ENCODE data around the gene GRXCR2. TPM values are rescaled to one million over a fixed set of nuclear protein-coding genes. Genes with fewer than 3 reads are reported as not detected.

Gene GRXCR2
- polyA plus RNA-seq, 1 donor from 2014 or later = not detected

DNA sequence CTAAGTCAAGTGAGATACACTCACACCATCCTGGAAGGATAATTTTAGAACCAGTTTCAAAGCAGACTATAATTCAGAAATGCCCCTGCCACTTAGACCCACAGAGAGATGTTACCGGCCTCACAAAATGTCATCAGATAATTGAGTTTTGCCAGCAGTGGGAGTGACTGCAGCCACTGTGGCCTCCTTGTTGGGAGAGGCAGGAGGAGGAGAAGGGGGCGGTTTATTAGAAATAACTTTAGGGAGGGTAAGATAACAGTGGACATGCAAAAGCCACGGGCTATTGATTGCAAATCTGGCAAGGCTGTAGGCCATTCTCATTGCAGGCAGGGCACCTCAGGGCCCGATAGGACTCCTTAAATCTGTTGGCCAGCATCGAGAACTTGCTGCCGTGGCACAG is 13.4 kb downstream of the GRXCR2 start:
- no peak overlapping the region for H2AFZ ChIP-seq (ENCODE audit: low read depth, low read length)
- H3K36me3 ChIP-seq (ENCODE audit: insufficient read depth, low read length) = no peaks in the 10 kb centered on the region
- TF ChIP-seq EZH2 (IDR thresholded peaks at IDR 0.05; ENCODE audit: borderline replicate concordance, insufficient read depth, low read length, poor library complexity, severe bottlenecking) (no peak), SMC3 (conservative IDR thresholded peaks at IDR 0.05; ENCODE audit: poor library complexity) (no peak), TAF1 (IDR thresholded peaks at IDR 0.05; ENCODE audit: low read depth) (no peak), REST (IDR thresholded peaks at IDR 0.05; ENCODE audit: borderline replicate concordance) (no peak), POLR2AphosphoS5 (IDR thresholded peaks at IDR 0.05) (no peak), MXI1 (conservative IDR thresholded peaks at IDR 0.05; ENCODE audit: poor library complexity, severe bottlenecking) (no peak), RAD21 (conservative IDR thresholded peaks at IDR 0.05) (no peak), EP300 (conservative IDR thresholded peaks at IDR 0.05; ENCODE audit: poor library complexity, severe bottlenecking) (no peak)
- TF ChIP-seq, protein P1, sequence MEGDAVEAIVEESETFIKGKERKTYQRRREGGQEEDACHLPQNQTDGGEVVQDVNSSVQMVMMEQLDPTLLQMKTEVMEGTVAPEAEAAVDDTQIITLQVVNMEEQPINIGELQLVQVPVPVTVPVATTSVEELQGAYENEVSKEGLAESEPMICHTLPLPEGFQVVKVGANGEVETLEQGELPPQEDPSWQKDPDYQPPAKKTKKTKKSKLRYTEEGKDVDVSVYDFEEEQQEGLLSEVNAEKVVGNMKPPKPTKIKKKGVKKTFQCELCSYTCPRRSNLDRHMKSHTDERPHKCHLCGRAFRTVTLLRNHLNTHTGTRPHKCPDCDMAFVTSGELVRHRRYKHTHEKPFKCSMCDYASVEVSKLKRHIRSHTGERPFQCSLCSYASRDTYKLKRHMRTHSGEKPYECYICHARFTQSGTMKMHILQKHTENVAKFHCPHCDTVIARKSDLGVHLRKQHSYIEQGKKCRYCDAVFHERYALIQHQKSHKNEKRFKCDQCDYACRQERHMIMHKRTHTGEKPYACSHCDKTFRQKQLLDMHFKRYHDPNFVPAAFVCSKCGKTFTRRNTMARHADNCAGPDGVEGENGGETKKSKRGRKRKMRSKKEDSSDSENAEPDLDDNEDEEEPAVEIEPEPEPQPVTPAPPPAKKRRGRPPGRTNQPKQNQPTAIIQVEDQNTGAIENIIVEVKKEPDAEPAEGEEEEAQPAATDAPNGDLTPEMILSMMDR (IDR thresholded peaks at IDR 0.05; ENCODE audit: poor library complexity, severe bottlenecking) = no peak
- H4K20me1 ChIP-seq (ENCODE audit: insufficient read depth) = no peaks in the 10 kb centered on the region
- H3K79me2 ChIP-seq (replicated peaks; ENCODE audit: insufficient read depth, low read length) = no peaks in the 10 kb centered on the region
- no peak overlapping the region for H3K27ac ChIP-seq (ENCODE audit: low read length)
- H3F3A ChIP-seq (ENCODE audit: insufficient read depth, low read length, poor library complexity, severe bottlenecking) = no peaks in the 10 kb centered on the region
- no peaks in the 10 kb centered on the region for H3K9me2 ChIP-seq (ENCODE audit: insufficient read depth, low read length)
- H3K4me3 ChIP-seq (ENCODE audit: low read length) = no peak overlapping the region
- H3K27me3 ChIP-seq (ENCODE audit: insufficient read depth, low read depth, low read length) = no peaks in the 10 kb centered on the region
- no peak overlapping the region for H3K9ac ChIP-seq (ENCODE audit: low read length)
- H3K9me3 ChIP-seq (ENCODE audit: low read length) = no peaks in the 10 kb centered on the region
- no peak overlapping the region for H3K4me2 ChIP-seq (ENCODE audit: low read length)

DNA sequence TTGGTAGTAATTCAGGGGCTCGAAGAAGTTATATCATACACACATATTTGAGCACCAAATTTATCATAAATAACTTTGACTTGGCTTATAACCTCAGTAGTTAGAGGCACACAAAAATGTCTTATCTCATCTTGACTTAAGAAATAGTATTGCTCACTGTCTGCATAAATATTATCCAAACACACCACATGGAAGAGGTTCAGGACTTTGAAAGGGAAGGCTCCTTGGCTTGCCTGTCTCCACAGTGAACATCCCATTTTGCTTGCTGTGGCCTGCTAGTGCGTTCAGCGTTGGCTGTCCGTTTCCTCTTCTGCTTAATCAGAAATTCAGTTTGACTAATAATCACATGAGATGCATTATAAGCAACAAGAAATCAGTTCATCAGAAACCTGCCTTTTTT is 13.9 kb downstream of the GRXCR2 start:
- Histone ChIP-seq H3K4me2 (ENCODE audit: low read length) (no peak overlapping the region), H3K9me2 (ENCODE audit: insufficient read depth, low read length) (no peaks in the 10 kb centered on the region), H3K4me3 (ENCODE audit: low read length) (no peak overlapping the region), H3F3A (ENCODE audit: insufficient read depth, low read length, poor library complexity, severe bottlenecking) (no peaks in the 10 kb centered on the region), H3K27me3 (ENCODE audit: insufficient read depth, low read depth, low read length) (no peaks in the 10 kb centered on the region), H3K27ac (ENCODE audit: low read length) (no peak overlapping the region), H3K79me2 (replicated peaks; ENCODE audit: insufficient read depth, low read length) (no peaks in the 10 kb centered on the region), H2AFZ (ENCODE audit: low read depth, low read length) (no peak overlapping the region), H3K36me3 (ENCODE audit: insufficient read depth, low read length) (no peaks in the 10 kb centered on the region), H4K20me1 (ENCODE audit: insufficient read depth) (no peaks in the 10 kb centered on the region), H3K9me3 (ENCODE audit: low read length) (no peaks in the 10 kb centered on the region), H3K9ac (ENCODE audit: low read length) (no peak overlapping the region)
- no peak for TF ChIP-seq TAF1 (IDR thresholded peaks at IDR 0.05; ENCODE audit: low read depth)
- TF ChIP-seq SMC3 (conservative IDR thresholded peaks at IDR 0.05; ENCODE audit: poor library complexity) = no peak
- TF ChIP-seq, protein P1 (IDR thresholded peaks at IDR 0.05; ENCODE audit: poor library complexity, severe bottlenecking) = no peak
- no peak for TF ChIP-seq RAD21 (conservative IDR thresholded peaks at IDR 0.05)
- TF ChIP-seq POLR2AphosphoS5 (IDR thresholded peaks at IDR 0.05) = no peak
- no peak for TF ChIP-seq MXI1 (conservative IDR thresholded peaks at IDR 0.05; ENCODE audit: poor library complexity, severe bottlenecking)
- no peak for TF ChIP-seq EZH2 (IDR thresholded peaks at IDR 0.05; ENCODE audit: borderline replicate concordance, insufficient read depth, low read length, poor library complexity, severe bottlenecking)
- TF ChIP-seq REST (IDR thresholded peaks at IDR 0.05; ENCODE audit: borderline replicate concordance) = no peak
- TF ChIP-seq EP300 (conservative IDR thresholded peaks at IDR 0.05; ENCODE audit: poor library complexity, severe bottlenecking) = no peak

Data from neural cell (in vitro differentiated cells).